Chondrocyte (in vitro differentiated cells): Measurements from ENCODE around the gene RIMS1. TPM values are rescaled to one million over a fixed set of nuclear protein-coding genes. Genes with fewer than 3 reads are reported as not detected.

Experiments
- DNase-seq: peaks from one replicate; pipeline ENCODE4 v3.0.0; 2021; ENCODE audit warnings: mixed read lengths, low spot score
- H3K27ac Mint-ChIP-seq: one replicate; pipeline ENCODE4 v1.8.0; 2021; ENCODE audit warnings: mild to moderate bottlenecking, moderate library complexity, mixed read lengths; ENCODE audit not compliant: unreplicated experiment
- H3K27me3 Mint-ChIP-seq: 2 replicates; pipeline ENCODE4 v1.8.0; 2021; ENCODE audit warnings: low read depth, mixed read lengths
- H3K36me3 Mint-ChIP-seq: 2 replicates; pipeline ENCODE4 v1.8.0; 2021; ENCODE audit warnings: low read depth, mixed read lengths
- H3K4me1 Mint-ChIP-seq: 2 replicates; pipeline ENCODE4 v1.8.0; 2021; ENCODE audit warnings: low read depth, mild to moderate bottlenecking, mixed read lengths
- H3K4me3 Mint-ChIP-seq: one replicate; pipeline ENCODE4 v1.8.0; 2021; ENCODE audit warnings: mild to moderate bottlenecking, moderate library complexity, mixed read lengths; ENCODE audit not compliant: unreplicated experiment
- H3K9me3 Mint-ChIP-seq: 2 replicates; pipeline ENCODE4 v1.8.0; 2021; ENCODE audit warnings: low read depth, mixed read lengths
- CTCF ChIP-seq: fragments of 200-600 bp; sonication (generic); IDR thresholded peaks from 2 replicates; pipeline ENCODE4 v1.5.0; 2021; ENCODE audit warnings: antibody characterized with exemption, mild to moderate bottlenecking, moderate library complexity
- total RNA-seq: library from RNA; stranded (reverse); gene quantifications from 3 replicates; pipeline ENCODE4 v1.2.1, GENCODE V29; 2021

Gene RIMS1
- total RNA-seq, 1 donor from 2014 or later: 6.6 TPM

GRCh38 chr6:72272958-72273357, 386.6 kb downstream of the RIMS1 start:
- no peaks in the 10 kb centered on the region for H3K9me3 Mint-ChIP-seq
- no peak overlapping the region for H3K4me3 Mint-ChIP-seq
- no peaks in the 10 kb centered on the region for H3K36me3 Mint-ChIP-seq
- H3K4me1 Mint-ChIP-seq: peaks cover 38% of the 10 kb centered on the region
- DNase-seq: no peak
- TF ChIP-seq CTCF: no peak
- no peak overlapping the region for H3K27ac Mint-ChIP-seq
- no peaks in the 10 kb centered on the region for H3K27me3 Mint-ChIP-seq

- no peak for TF ChIP-seq CTCF
- Mint-ChIP-seq H3K4me3 (no peak overlapping the region), H3K27me3 (no peaks in the 10 kb centered on the region), H3K27ac (no peak overlapping the region), H3K9me3 (no peaks in the 10 kb centered on the region), H3K36me3 (no peaks in the 10 kb centered on the region), H3K4me1 (peaks cover 37% of the 10 kb centered on the region)
- no peak for DNase-seq
These were observed 389.5 kb downstream of the RIMS1 start for GRCh38 chr6:72275888-72276287.

- H3K4me3 Mint-ChIP-seq: no peak overlapping the region
These were observed 395.9 kb downstream of the RIMS1 start for GRCh38 chr6:72282201-72282600.

GRCh38 chr6:72283571-72283970, 397.2 kb downstream of the RIMS1 start:
- TF ChIP-seq CTCF: no peak
- peaks cover 28% of the 10 kb centered on the region for H3K4me1 Mint-ChIP-seq
- no peak for DNase-seq

More at GRCh38 chr6:72282201-72282600, 395.9 kb downstream of the RIMS1 start:
- Mint-ChIP-seq H3K4me1 (peaks cover 16% of the 10 kb centered on the region), H3K9me3 (no peaks in the 10 kb centered on the region), H3K27ac (no peak overlapping the region), H3K36me3 (no peaks in the 10 kb centered on the region), H3K27me3 (no peaks in the 10 kb centered on the region)
- TF ChIP-seq CTCF: no peak
- DNase-seq: no peak

DNA sequence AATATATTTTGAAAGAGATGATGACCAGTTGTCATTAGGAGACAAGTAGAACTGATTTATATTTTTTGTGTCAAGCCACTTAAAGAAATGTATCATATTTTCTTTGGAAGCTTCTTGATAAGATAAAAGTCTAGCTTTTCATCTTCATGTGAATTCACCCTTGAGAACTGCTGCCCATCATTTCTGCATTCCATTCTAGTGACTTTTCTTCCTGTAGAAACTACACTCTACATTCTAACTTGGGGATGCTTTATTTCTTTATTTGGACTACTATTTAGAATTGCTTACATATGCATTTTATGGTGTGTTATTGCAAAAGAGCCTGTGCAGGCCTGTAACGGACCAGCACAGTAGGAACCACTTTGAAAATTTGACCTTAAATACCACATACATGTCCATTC, 400.6 kb downstream of the RIMS1 start:
- no peak for TF ChIP-seq CTCF
- H3K27ac Mint-ChIP-seq: peak overlapping the region; percentile 62
- H3K4me3 Mint-ChIP-seq: no peak overlapping the region
- no peaks in the 10 kb centered on the region for H3K36me3 Mint-ChIP-seq
- DNase-seq: no peak
- H3K9me3 Mint-ChIP-seq: no peaks in the 10 kb centered on the region
- no peaks in the 10 kb centered on the region for H3K27me3 Mint-ChIP-seq
- peaks cover 29% of the 10 kb centered on the region for H3K4me1 Mint-ChIP-seq

More at GRCh38 chr6:72283571-72283970, 397.2 kb downstream of the RIMS1 start:
- H3K9me3 Mint-ChIP-seq: no peaks in the 10 kb centered on the region
- no peak overlapping the region for H3K27ac Mint-ChIP-seq
- no peaks in the 10 kb centered on the region for H3K27me3 Mint-ChIP-seq
- H3K36me3 Mint-ChIP-seq: no peaks in the 10 kb centered on the region
- H3K4me3 Mint-ChIP-seq: no peak overlapping the region
